Activated CD8-positive, alpha-beta memory T cell treated with anti-CD3 and anti-CD28 coated beads, Interleukin-2, amount 10 ng/mL, durations not matched to agents 7 days and 5 days (primary cell): ENCODE data around the gene LRRC59. TPM values are rescaled to one million over a fixed set of nuclear protein-coding genes. Genes with fewer than 3 reads are reported as not detected.

ENCODE experiments used
- ATAC-seq: fragments of 150-1000 bp; cut with Tn5 transposase; one replicate; pipeline ENCODE4 v1.10.0; 2021; ENCODE audit warnings: moderate library complexity
- CTCF ChIA-PET: fragments of 350-600 bp; sonication (Branson Sonifier 250); formaldehyde crosslinking; loops from one replicate; lab custom pipeline; 2021; ENCODE audit warnings: antibody characterized with exemption; lab: Charles Lee
- DNase-seq: peaks from one replicate; pipeline ENCODE4 v3.0.0-alpha.2; 2020
- H3K27ac Mint-ChIP-seq: one replicate; pipeline ENCODE4 v1.8.0; 2021; ENCODE audit warnings: mild to moderate bottlenecking, mixed read lengths
- H3K27me3 Mint-ChIP-seq: one replicate; pipeline ENCODE4 v1.8.0; 2021; ENCODE audit warnings: mixed read lengths
- H3K36me3 Mint-ChIP-seq: one replicate; pipeline ENCODE4 v1.8.0; 2021; ENCODE audit warnings: mild to moderate bottlenecking, mixed read lengths
- H3K4me1 Mint-ChIP-seq: one replicate; pipeline ENCODE4 v1.8.0; 2021; ENCODE audit warnings: mixed read lengths
- H3K4me3 Mint-ChIP-seq: one replicate; pipeline ENCODE4 v1.8.0; 2021; ENCODE audit warnings: mild to moderate bottlenecking, moderate library complexity, mixed read lengths
- H3K9me3 Mint-ChIP-seq: one replicate; pipeline ENCODE4 v1.8.0; 2022; ENCODE audit warnings: low read depth, mixed read lengths
- total RNA-seq, 2 experiments: library from RNA; stranded (reverse); gene quantifications; one replicate each; pipeline ENCODE4 v1.2.3, GENCODE V29; 2021

Gene LRRC59
- total RNA-seq = 10 to 100 TPM; 71.5 to 82.6 TPM

- Mint-ChIP-seq H3K27ac (peak within 1 kb of the TSS; percentile 89), H3K27me3 (no peaks in the 10 kb centered on the region), H3K36me3 (peaks cover 28% of the 10 kb centered on the region), H3K4me3 (peak within 1 kb of the TSS; percentile 90), H3K9me3 (no peaks in the 10 kb centered on the region), H3K4me1 (peaks cover 33% of the 10 kb centered on the region)
- peak; percentile 95 for DNase-seq
- ATAC-seq = peak; percentile 97
- CTCF ChIA-PET = interaction anchor here (0.6 to 4.9 kb wide), 51 partner anchors 9 to 322 kb away, joined by 3 to 55 read pairs (median 4); partner anchors contain the start of genes ACSF2, CACNA1G, COL1A1 and EME1
Observed at GRCh38 chr17:50397111-50397918, at the start of gene LRRC59. TSS of gene LRRC59 (minus strand) at chr17:50397523. CDS start at chr17:50397317, 206 bp downstream.

- Mint-ChIP-seq H3K4me1 (no peaks in the 10 kb centered on the region), H3K4me3 (no peak overlapping the region), H3K36me3 (no peaks in the 10 kb centered on the region), H3K9me3 (no peaks in the 10 kb centered on the region), H3K27me3 (no peaks in the 10 kb centered on the region), H3K27ac (no peak overlapping the region)
- ATAC-seq = no peak
- CTCF ChIA-PET = interaction anchor here (1.0 kb wide), 1 partner anchor 84 kb away, joined by 3 read pairs; no protein-coding TSS in a partner anchor
- DNase-seq = no peak
Observed at GRCh38 chr17:50445730-50446325, 48.5 kb upstream of the LRRC59 start.

GRCh38 chr17:50444841-50445715 lies 47.8 kb upstream of the LRRC59 start:
- no peaks in the 10 kb centered on the region for H3K9me3 Mint-ChIP-seq
- CTCF ChIA-PET = interaction anchor here (0.6 to 1.0 kb wide), 4 partner anchors 10 to 83 kb away, joined by 3 to 4 read pairs (median 3); partner anchors contain the start of gene LRRC59
- ATAC-seq = no peak
- H3K27ac Mint-ChIP-seq = no peak overlapping the region
- no peaks in the 10 kb centered on the region for H3K4me1 Mint-ChIP-seq
- H3K27me3 Mint-ChIP-seq = no peaks in the 10 kb centered on the region
- H3K36me3 Mint-ChIP-seq = no peaks in the 10 kb centered on the region
- no peak overlapping the region for H3K4me3 Mint-ChIP-seq
- DNase-seq = no peak

- CTCF ChIA-PET = interaction anchor here (0.8 to 1.0 kb wide), 2 partner anchors 46 kb away, joined by 4 to 5 read pairs; partner anchors contain the start of gene LRRC59
- H3K4me3 Mint-ChIP-seq = no peak overlapping the region
- no peak for DNase-seq
- H3K9me3 Mint-ChIP-seq = no peaks in the 10 kb centered on the region
- no peaks in the 10 kb centered on the region for H3K36me3 Mint-ChIP-seq
- no peak overlapping the region for H3K27ac Mint-ChIP-seq
- H3K4me1 Mint-ChIP-seq = no peaks in the 10 kb centered on the region
- H3K27me3 Mint-ChIP-seq = no peaks in the 10 kb centered on the region
- ATAC-seq = no peak
Observed at GRCh38 chr17:50443505-50443974, 46.2 kb upstream of the LRRC59 start.

- DNase-seq = no peak
- H3K36me3 Mint-ChIP-seq = no peaks in the 10 kb centered on the region
- H3K4me1 Mint-ChIP-seq = no peaks in the 10 kb centered on the region
- ATAC-seq = no peak
- no peak overlapping the region for H3K27ac Mint-ChIP-seq
- H3K27me3 Mint-ChIP-seq = no peaks in the 10 kb centered on the region
- CTCF ChIA-PET = interaction anchor here (1.3 kb wide), 1 partner anchor 44 kb away, joined by 3 read pairs; the partner anchor contains the start of gene LRRC59
- H3K4me3 Mint-ChIP-seq = no peak overlapping the region
- no peaks in the 10 kb centered on the region for H3K9me3 Mint-ChIP-seq
Observed at GRCh38 chr17:50440838-50441829, 43.8 kb upstream of the LRRC59 start.

- Mint-ChIP-seq H3K27ac (no peak overlapping the region), H3K4me1 (no peaks in the 10 kb centered on the region), H3K9me3 (no peaks in the 10 kb centered on the region), H3K4me3 (no peak overlapping the region), H3K36me3 (no peaks in the 10 kb centered on the region), H3K27me3 (no peaks in the 10 kb centered on the region)
- ATAC-seq (no peak), DNase-seq (no peak)
- CTCF ChIA-PET = interaction anchor here (1.3 kb wide), 1 partner anchor 43 kb away, joined by 3 read pairs; the partner anchor contains the start of gene LRRC59
Observed at GRCh38 chr17:50440172-50440837, 43.0 kb upstream of the LRRC59 start.

- CTCF ChIA-PET = no interaction called here
- ATAC-seq = no peak
- H3K36me3 Mint-ChIP-seq = no peaks in the 10 kb centered on the region
- no peak overlapping the region for H3K27ac Mint-ChIP-seq
- no peaks in the 10 kb centered on the region for H3K4me1 Mint-ChIP-seq
- no peak for DNase-seq
- no peaks in the 10 kb centered on the region for H3K27me3 Mint-ChIP-seq
- no peaks in the 10 kb centered on the region for H3K9me3 Mint-ChIP-seq
- no peak overlapping the region for H3K4me3 Mint-ChIP-seq
Observed at GRCh38 chr17:50439008-50439407, 41.7 kb upstream of the LRRC59 start.

GRCh38 chr17:50437409-50437808 lies 40.1 kb upstream of the LRRC59 start:
- DNase-seq (no peak), ATAC-seq (no peak)
- no peak overlapping the region for H3K27ac Mint-ChIP-seq
- no peaks in the 10 kb centered on the region for H3K36me3 Mint-ChIP-seq
- no peaks in the 10 kb centered on the region for H3K9me3 Mint-ChIP-seq
- no peaks in the 10 kb centered on the region for H3K4me1 Mint-ChIP-seq
- no peaks in the 10 kb centered on the region for H3K27me3 Mint-ChIP-seq
- CTCF ChIA-PET = no interaction called here
- no peak overlapping the region for H3K4me3 Mint-ChIP-seq

GRCh38 chr17:50432125-50432762 lies 34.9 kb upstream of the LRRC59 start:
- Mint-ChIP-seq H3K9me3 (no peaks in the 10 kb centered on the region), H3K36me3 (peaks cover 2% of the 10 kb centered on the region), H3K27me3 (no peaks in the 10 kb centered on the region), H3K27ac (no peak overlapping the region), H3K4me1 (peaks cover 6% of the 10 kb centered on the region), H3K4me3 (no peak overlapping the region)
- no peak for ATAC-seq
- no peak for DNase-seq
- CTCF ChIA-PET = interaction anchor here (2.0 kb wide), 1 partner anchor 11 kb away, joined by 9 read pairs; no protein-coding TSS in a partner anchor

GRCh38 chr17:50430821-50431618 lies 33.7 kb upstream of the LRRC59 start:
- peaks cover 12% of the 10 kb centered on the region for H3K4me1 Mint-ChIP-seq
- no peak overlapping the region for H3K27ac Mint-ChIP-seq
- no peak overlapping the region for H3K4me3 Mint-ChIP-seq
- H3K27me3 Mint-ChIP-seq = no peaks in the 10 kb centered on the region
- CTCF ChIA-PET = interaction anchor here (1.1 to 2.1 kb wide), 5 partner anchors 10 to 48 kb away, joined by 3 to 11 read pairs (median 3); partner anchors contain the start of genes CHAD and LRRC59
- DNase-seq (no peak), ATAC-seq (no peak)
- no peaks in the 10 kb centered on the region for H3K9me3 Mint-ChIP-seq
- H3K36me3 Mint-ChIP-seq = peaks cover 2% of the 10 kb centered on the region
